Tibial nerve (tissue), 3 donors: Measurements from ENCODE around the gene TOMM70.

Experiments
- POLR2A ChIP-seq, 2 donors: fragments of 450-650 bp; IDR thresholded peaks; one replicate each; pipeline ENCODE4 v1.6.1; 2017; ENCODE audit warnings: antibody characterized with exemption in 2 of 2, mild to moderate bottlenecking in 2 of 2, moderate library complexity in 2 of 2
- TF ChIP-seq, protein P1 (sequence below), 5 experiments: fragments of 200-600 bp in 3 of 5; fragments of 450-650 bp in 2 of 5; sonication (generic) in 3 of 5; IDR thresholded peaks; one replicate each; pipeline ENCODE4 v1.5.1; 2016 to 2019; ENCODE audit warnings: antibody characterized with exemption in 5 of 5, mild to moderate bottlenecking in 3 of 5, moderate library complexity in 2 of 5

DNA sequence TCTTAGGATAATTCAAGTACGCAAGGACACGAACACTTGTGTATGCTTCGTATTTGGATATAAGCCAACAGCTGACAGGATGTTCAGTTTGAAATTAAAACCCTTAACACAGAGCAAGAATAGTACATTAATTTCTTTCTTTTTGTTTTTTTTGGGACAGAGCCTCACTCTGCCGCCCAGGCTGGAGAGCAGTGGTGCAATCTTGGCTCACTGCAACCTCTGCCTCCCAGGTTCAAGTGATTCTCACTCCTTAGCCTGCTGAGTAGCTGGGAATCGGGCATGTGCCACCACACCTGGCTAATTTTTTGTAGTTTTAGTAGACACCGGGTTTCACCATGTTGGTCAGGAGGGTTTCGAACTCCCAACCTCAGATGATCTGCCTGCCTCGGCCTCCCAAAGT lies 32.4 kb downstream of the TOMM70 start:
- TF ChIP-seq, protein P1, sequence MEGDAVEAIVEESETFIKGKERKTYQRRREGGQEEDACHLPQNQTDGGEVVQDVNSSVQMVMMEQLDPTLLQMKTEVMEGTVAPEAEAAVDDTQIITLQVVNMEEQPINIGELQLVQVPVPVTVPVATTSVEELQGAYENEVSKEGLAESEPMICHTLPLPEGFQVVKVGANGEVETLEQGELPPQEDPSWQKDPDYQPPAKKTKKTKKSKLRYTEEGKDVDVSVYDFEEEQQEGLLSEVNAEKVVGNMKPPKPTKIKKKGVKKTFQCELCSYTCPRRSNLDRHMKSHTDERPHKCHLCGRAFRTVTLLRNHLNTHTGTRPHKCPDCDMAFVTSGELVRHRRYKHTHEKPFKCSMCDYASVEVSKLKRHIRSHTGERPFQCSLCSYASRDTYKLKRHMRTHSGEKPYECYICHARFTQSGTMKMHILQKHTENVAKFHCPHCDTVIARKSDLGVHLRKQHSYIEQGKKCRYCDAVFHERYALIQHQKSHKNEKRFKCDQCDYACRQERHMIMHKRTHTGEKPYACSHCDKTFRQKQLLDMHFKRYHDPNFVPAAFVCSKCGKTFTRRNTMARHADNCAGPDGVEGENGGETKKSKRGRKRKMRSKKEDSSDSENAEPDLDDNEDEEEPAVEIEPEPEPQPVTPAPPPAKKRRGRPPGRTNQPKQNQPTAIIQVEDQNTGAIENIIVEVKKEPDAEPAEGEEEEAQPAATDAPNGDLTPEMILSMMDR (IDR thresholded peaks at IDR 0.05): no peak
- no peak for TF ChIP-seq POLR2A (IDR thresholded peaks at IDR 0.05)
